ENCODE measurements around the gene GAP43. TPM values are rescaled to one million over a fixed set of nuclear protein-coding genes. Genes with fewer than 3 reads are reported as not detected.

GAP43 gene
- total RNA-seq, 4 donors from 2014 or later: 0.36 TPM; not detected in 3

GRCh38 chr3:115683305-115683704, 60.0 kb downstream of the GAP43 start:
- DNase-seq (ENCODE audit: low spot score) (no peak), ATAC-seq (ENCODE audit: low FRiP score) (no peak)

GRCh38 chr3:115683773-115684172, 60.5 kb downstream of the GAP43 start:
- ATAC-seq (ENCODE audit: low FRiP score) (no peak), DNase-seq (ENCODE audit: low spot score) (no peak)
- TF ChIP-seq CTCF (IDR thresholded peaks at IDR 0.05): no peak

More at GRCh38 chr3:115683305-115683704, 60.0 kb downstream of the GAP43 start:
- TF ChIP-seq CTCF (IDR thresholded peaks at IDR 0.05): no peak

GRCh38 chr3:115685097-115685496, 61.8 kb downstream of the GAP43 start:
- TF ChIP-seq CTCF (IDR thresholded peaks at IDR 0.05): no peak
- DNase-seq (ENCODE audit: low spot score): no peak
- no peak for ATAC-seq (ENCODE audit: low FRiP score)

- ATAC-seq (ENCODE audit: low FRiP score): no peak
- no peak for DNase-seq (ENCODE audit: low spot score)
- TF ChIP-seq CTCF (IDR thresholded peaks at IDR 0.05): no peak
Observed at GRCh38 chr3:115687721-115688120, 64.4 kb downstream of the GAP43 start.

GRCh38 chr3:115688418-115688817, 65.1 kb downstream of the GAP43 start:
- DNase-seq (ENCODE audit: low spot score) (no peak), ATAC-seq (ENCODE audit: low FRiP score) (no peak)
- no peak for TF ChIP-seq CTCF (IDR thresholded peaks at IDR 0.05)

- ATAC-seq (ENCODE audit: low FRiP score): no peak
- TF ChIP-seq CTCF (IDR thresholded peaks at IDR 0.05): no peak
- DNase-seq (ENCODE audit: low spot score): no peak
Observed at GRCh38 chr3:115689928-115690327, 66.6 kb downstream of the GAP43 start.

- no peak for TF ChIP-seq CTCF (IDR thresholded peaks at IDR 0.05)
- ATAC-seq (ENCODE audit: low FRiP score): no peak
- DNase-seq (ENCODE audit: low spot score): no peak
Observed at GRCh38 chr3:115691964-115692363, 68.7 kb downstream of the GAP43 start.
